Measurements from ENCODE around the gene MNX1.

The MNX1 gene

GRCh38 chr7:157014635-157015555 is 4.4 kb upstream of the MNX1 start:
- DNase-seq: no peak

GRCh38 chr7:157013602-157014549 is 3.4 kb upstream of the MNX1 start:
- DNase-seq: no peak

- DNase-seq: no peak
Measured at GRCh38 chr7:157013101-157013500, 2.6 kb upstream of the MNX1 start.

- no peak for DNase-seq
Measured at GRCh38 chr7:157012113-157012547, 1.7 kb upstream of the MNX1 start.

- DNase-seq: peak; percentile 33
Measured at GRCh38 chr7:157011333-157012112, 1.1 kb upstream of the MNX1 start.

GRCh38 chr7:157009778-157010587 is 480 bp downstream of the MNX1 start:
- DNase-seq: no peak

GRCh38 chr7:157009170-157009777 is 1.2 kb downstream of the MNX1 start:
- no peak for DNase-seq

- DNase-seq: no peak
Measured at GRCh38 chr7:157008206-157009169, 2.0 kb downstream of the MNX1 start.

- DNase-seq: no peak
Measured at GRCh38 chr7:157007470-157008066, 2.9 kb downstream of the MNX1 start.

GRCh38 chr7:157006829-157007469 is 3.5 kb downstream of the MNX1 start:
- no peak for DNase-seq

GRCh38 chr7:157006205-157006747 is 4.2 kb downstream of the MNX1 start:
- DNase-seq: no peak

- peak; percentile 32 for DNase-seq
Measured at GRCh38 chr7:157005456-157006204, 4.8 kb downstream of the MNX1 start.

GRCh38 chr7:157004521-157005455 is 5.7 kb downstream of the MNX1 start:
- DNase-seq: no peak

GRCh38 chr7:157003756-157004520 is 6.5 kb downstream of the MNX1 start:
- DNase-seq: peak; percentile 31

- no peak for DNase-seq
Measured at GRCh38 chr7:157003445-157003755, 7.1 kb downstream of the MNX1 start.

- no peak for DNase-seq
Measured at GRCh38 chr7:157002819-157003421, 7.5 kb downstream of the MNX1 start.

Measured in stimulated activated CD8-positive, alpha-beta memory T cell treated with anti-CD3 and anti-CD28 coated beads, Interleukin-4, amount 100 ng/mL, for 48 hours (primary cell).